Panc1 (cell line): Measurements from ENCODE around the gene CSMD2. TPM values are rescaled to one million over a fixed set of nuclear protein-coding genes. Genes with fewer than 3 reads are reported as not detected.

Experiments used
- ATAC-seq: fragments of 200-7000 bp; cut with Tn5 transposase; 2 replicates; pipeline ENCODE4 v1.9.1; 2020; ENCODE audit warnings: mild to moderate bottlenecking, moderate library complexity
- BruUV-seq: library from RNA; stranded (reverse); fragments of 400-500 nt; replicated peaks from 2 replicates; lab custom pipeline; 2021; lab: Mats Ljungman, UMichigan
- CTCF ChIA-PET: fragments of 300-600 bp; sonication (Branson Sonifier 250); formaldehyde crosslinking; loops from one replicate; lab custom pipeline; 2022; ENCODE audit warnings: antibody characterized with exemption; lab: Charles Lee
- POLR2A ChIA-PET: fragments of 300-600 bp; sonication (Branson Sonifier 250); formaldehyde crosslinking; loops from one replicate; lab custom pipeline; 2022; ENCODE audit warnings: antibody characterized with exemption; lab: Charles Lee
- DNase-seq: peaks from one replicate; pipeline ENCODE4 v3.0.0-alpha.2; 2010; ENCODE audit warnings: low read depth, low spot score
- H3K27ac ChIP-seq: 2 replicates; pipeline ENCODE4 v1.5.1; 2011; ENCODE audit warnings: mild to moderate bottlenecking, low read length, inconsistent platforms
- H3K27me3 ChIP-seq: fragments of 200-500 bp; sonication (Bioruptor generic); 2 replicates; pipeline ENCODE4 v1.6.0; 2014; ENCODE audit warnings: low read length, inconsistent platforms; ENCODE audit not compliant: control insufficient read depth, insufficient read depth
- H3K36me3 ChIP-seq: fragments of 200-500 bp; sonication (Bioruptor generic); 2 replicates; pipeline ENCODE4 v1.5.1; 2014; ENCODE audit warnings: inconsistent platforms, mild to moderate bottlenecking, low read length, moderate library complexity; ENCODE audit not compliant: control insufficient read depth, insufficient read depth
- H3K4me1 ChIP-seq: 2 replicates; pipeline ENCODE4 v1.5.1; 2011; ENCODE audit warnings: inconsistent platforms, mild to moderate bottlenecking, low read length, moderate library complexity; ENCODE audit not compliant: control insufficient read depth, insufficient read depth
- H3K4me3 ChIP-seq, 2 experiments: 2 replicates each; pipeline ENCODE4 v1.5.1; 2011 to 2012; ENCODE audit warnings: low read depth in 2 of 2, low read length in 2 of 2, mild to moderate bottlenecking in 2 of 2, inconsistent platforms in 1 of 2, moderate library complexity in 1 of 2
- H3K9me3 ChIP-seq: fragments of 200-500 bp; sonication (Bioruptor generic); 2 replicates; pipeline ENCODE4 v1.5.1; 2014; ENCODE audit warnings: low read depth, mild to moderate bottlenecking, inconsistent platforms, low read length, moderate library complexity; ENCODE audit not compliant: control insufficient read depth, insufficient read depth
- POLR2AphosphoS5 ChIP-seq: IDR thresholded peaks from 2 replicates; pipeline ENCODE4 v1.6.1; 2012; ENCODE audit warnings: mild to moderate bottlenecking, low read depth, low read length, moderate library complexity
- SIN3A ChIP-seq: IDR thresholded peaks from 2 replicates; pipeline ENCODE4 v1.6.1; 2012; ENCODE audit warnings: low read depth, mild to moderate bottlenecking, low read length, moderate library complexity, borderline replicate concordance; ENCODE audit not compliant: insufficient read depth
- TCF7L2 ChIP-seq: IDR thresholded peaks from 2 replicates; pipeline ENCODE4 v1.6.1; 2011; ENCODE audit warnings: mild to moderate bottlenecking, low read depth, low read length, inconsistent platforms
- in situ Hi-C: cut with HindIII; loops from 2 replicates; pipeline ENCODE4 v1.10.0; 2016; ENCODE audit warnings: low sequenced_read_pairs, low pct_unique_long_range_greater_than_20kb
- intact Hi-C: fragments of 100-400 bp; cut with micrococcal nuclease; formaldehyde crosslinking; loops from one replicate; pipeline ENCODE4 v1.10.0; 2022; ENCODE audit not compliant: unreplicated experiment
- total RNA-seq: library from RNA; stranded (reverse); gene quantifications from one replicate; pipeline ENCODE4 v1.2.1, GENCODE V29; 2021; ENCODE audit not compliant: unreplicated experiment
- TF ChIP-seq, protein P1 (sequence below), 2 experiments: IDR thresholded peaks; 2 replicates each; pipeline ENCODE4 v1.6.1; 2011 to 2012; ENCODE audit warnings: low read depth in 2 of 2, control low read depth in 1 of 2, low read length in 1 of 2, mild to moderate bottlenecking in 1 of 2, moderate library complexity in 1 of 2; ENCODE audit not compliant: insufficient read depth in 1 of 2
- TF ChIP-seq, protein P2 (sequence below): fragments of 450-650 bp; IDR thresholded peaks from 2 replicates; pipeline ENCODE4 v1.5.1; 2017; ENCODE audit warnings: mild to moderate bottlenecking

Gene CSMD2
- total RNA-seq, 1 experiment from 2014 or later = not detected

DNA sequence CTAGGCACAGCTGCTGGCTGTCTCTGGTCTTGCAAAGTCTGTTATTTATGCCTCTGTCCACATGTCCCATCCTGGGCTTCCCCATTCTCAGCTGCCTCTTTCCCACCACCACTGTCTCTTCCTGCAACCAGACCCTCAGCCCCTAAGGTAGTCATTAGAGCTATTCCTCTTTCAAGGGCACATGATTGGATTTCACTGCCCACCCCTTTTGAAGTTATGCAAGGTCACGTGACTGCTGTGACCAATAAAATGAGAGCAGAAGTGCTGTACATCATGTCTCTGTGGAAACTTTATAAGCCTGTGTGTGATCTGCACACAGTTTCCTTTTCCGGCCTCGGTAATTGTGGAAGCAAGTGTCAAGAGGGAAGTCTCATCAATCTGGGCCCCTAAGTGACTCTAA, 437.7 kb downstream of the CSMD2 start:
- no peak for TF ChIP-seq TCF7L2
- TF ChIP-seq, protein P1, sequence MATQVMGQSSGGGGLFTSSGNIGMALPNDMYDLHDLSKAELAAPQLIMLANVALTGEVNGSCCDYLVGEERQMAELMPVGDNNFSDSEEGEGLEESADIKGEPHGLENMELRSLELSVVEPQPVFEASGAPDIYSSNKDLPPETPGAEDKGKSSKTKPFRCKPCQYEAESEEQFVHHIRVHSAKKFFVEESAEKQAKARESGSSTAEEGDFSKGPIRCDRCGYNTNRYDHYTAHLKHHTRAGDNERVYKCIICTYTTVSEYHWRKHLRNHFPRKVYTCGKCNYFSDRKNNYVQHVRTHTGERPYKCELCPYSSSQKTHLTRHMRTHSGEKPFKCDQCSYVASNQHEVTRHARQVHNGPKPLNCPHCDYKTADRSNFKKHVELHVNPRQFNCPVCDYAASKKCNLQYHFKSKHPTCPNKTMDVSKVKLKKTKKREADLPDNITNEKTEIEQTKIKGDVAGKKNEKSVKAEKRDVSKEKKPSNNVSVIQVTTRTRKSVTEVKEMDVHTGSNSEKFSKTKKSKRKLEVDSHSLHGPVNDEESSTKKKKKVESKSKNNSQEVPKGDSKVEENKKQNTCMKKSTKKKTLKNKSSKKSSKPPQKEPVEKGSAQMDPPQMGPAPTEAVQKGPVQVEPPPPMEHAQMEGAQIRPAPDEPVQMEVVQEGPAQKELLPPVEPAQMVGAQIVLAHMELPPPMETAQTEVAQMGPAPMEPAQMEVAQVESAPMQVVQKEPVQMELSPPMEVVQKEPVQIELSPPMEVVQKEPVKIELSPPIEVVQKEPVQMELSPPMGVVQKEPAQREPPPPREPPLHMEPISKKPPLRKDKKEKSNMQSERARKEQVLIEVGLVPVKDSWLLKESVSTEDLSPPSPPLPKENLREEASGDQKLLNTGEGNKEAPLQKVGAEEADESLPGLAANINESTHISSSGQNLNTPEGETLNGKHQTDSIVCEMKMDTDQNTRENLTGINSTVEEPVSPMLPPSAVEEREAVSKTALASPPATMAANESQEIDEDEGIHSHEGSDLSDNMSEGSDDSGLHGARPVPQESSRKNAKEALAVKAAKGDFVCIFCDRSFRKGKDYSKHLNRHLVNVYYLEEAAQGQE (IDR thresholded peaks at IDR 0.05; ENCODE audit: insufficient read depth in 1 of 2, low read depth in 2 of 2, low read length in 1 of 2) = no peak
- no peak for TF ChIP-seq POLR2AphosphoS5
- TF ChIP-seq, protein P2, sequence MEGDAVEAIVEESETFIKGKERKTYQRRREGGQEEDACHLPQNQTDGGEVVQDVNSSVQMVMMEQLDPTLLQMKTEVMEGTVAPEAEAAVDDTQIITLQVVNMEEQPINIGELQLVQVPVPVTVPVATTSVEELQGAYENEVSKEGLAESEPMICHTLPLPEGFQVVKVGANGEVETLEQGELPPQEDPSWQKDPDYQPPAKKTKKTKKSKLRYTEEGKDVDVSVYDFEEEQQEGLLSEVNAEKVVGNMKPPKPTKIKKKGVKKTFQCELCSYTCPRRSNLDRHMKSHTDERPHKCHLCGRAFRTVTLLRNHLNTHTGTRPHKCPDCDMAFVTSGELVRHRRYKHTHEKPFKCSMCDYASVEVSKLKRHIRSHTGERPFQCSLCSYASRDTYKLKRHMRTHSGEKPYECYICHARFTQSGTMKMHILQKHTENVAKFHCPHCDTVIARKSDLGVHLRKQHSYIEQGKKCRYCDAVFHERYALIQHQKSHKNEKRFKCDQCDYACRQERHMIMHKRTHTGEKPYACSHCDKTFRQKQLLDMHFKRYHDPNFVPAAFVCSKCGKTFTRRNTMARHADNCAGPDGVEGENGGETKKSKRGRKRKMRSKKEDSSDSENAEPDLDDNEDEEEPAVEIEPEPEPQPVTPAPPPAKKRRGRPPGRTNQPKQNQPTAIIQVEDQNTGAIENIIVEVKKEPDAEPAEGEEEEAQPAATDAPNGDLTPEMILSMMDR = no peak
- no peak for ATAC-seq

DNA sequence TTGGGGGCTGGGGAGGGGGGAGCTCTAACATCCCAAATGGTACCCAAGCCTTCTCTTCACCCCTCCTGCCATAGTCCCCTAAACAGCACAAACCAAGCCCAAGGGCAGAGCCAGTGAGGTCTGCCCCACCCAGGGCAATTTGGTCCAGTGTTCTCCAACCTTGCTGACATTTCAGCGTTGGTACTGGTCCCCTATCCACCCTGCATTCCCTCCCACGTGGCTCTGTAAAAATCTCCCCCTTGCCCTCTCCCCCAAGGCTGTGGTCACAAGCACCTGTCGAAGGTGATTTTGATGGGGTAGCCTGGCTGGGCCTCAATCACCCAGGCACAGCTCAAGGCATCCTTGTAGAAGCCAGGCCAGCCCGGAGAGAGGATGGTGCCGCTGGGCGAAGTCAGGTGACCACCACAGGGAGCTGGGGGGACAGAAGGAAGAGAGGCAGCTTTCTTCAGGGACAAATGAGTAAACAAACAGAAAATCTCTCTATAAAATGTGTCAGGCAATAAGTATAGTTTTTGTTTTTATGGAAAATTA, 438.7 kb downstream of the CSMD2 start:
- Histone ChIP-seq H3K27me3 (peaks cover 8% of the 10 kb centered on the region; the same call in 1 of the 2 replicates), H3K4me1 (no peaks in the 10 kb centered on the region), H3K9me3 (no peaks in the 10 kb centered on the region), H3K36me3 (no peaks in the 10 kb centered on the region), H3K4me3 (no peak overlapping the region), H3K27ac (no peak overlapping the region)
- ChIA-PET POLR2A (no interaction called here), CTCF (no interaction called here)
- DNase-seq (no peak), ATAC-seq (no peak)
- TF ChIP-seq, protein P2 = no peak
- TF ChIP-seq, protein P1 (IDR thresholded peaks at IDR 0.05; ENCODE audit: insufficient read depth in 1 of 2, low read depth in 2 of 2, low read length in 1 of 2) = no peak
- TF ChIP-seq TCF7L2 = no peak
- no peak for TF ChIP-seq SIN3A
- intact Hi-C loops = no loop called here
- in situ Hi-C loops = no loop called here
- BruUV-seq = no TSS peak

More for the DNA sequence above, 437.7 kb downstream of the CSMD2 start:
- H3K27me3 ChIP-seq = peaks cover 13% of the 10 kb centered on the region; the same call in 1 of the 2 replicates
- H3K4me3 ChIP-seq = no peak overlapping the region
- POLR2A ChIA-PET = no interaction called here
- H3K9me3 ChIP-seq = no peaks in the 10 kb centered on the region
- H3K36me3 ChIP-seq = no peaks in the 10 kb centered on the region
- intact Hi-C loops = no loop called here
- H3K4me1 ChIP-seq = no peaks in the 10 kb centered on the region
- H3K27ac ChIP-seq = no peak overlapping the region
- CTCF ChIA-PET = no interaction called here
- DNase-seq = no peak
- BruUV-seq = no TSS peak
- in situ Hi-C loops = no loop called here
